ENCODE results near the gene RNH1.
A peak's percentile ranks its signal among the peaks of the same experiment; 100 is the strongest.

RNH1 gene

DNA sequence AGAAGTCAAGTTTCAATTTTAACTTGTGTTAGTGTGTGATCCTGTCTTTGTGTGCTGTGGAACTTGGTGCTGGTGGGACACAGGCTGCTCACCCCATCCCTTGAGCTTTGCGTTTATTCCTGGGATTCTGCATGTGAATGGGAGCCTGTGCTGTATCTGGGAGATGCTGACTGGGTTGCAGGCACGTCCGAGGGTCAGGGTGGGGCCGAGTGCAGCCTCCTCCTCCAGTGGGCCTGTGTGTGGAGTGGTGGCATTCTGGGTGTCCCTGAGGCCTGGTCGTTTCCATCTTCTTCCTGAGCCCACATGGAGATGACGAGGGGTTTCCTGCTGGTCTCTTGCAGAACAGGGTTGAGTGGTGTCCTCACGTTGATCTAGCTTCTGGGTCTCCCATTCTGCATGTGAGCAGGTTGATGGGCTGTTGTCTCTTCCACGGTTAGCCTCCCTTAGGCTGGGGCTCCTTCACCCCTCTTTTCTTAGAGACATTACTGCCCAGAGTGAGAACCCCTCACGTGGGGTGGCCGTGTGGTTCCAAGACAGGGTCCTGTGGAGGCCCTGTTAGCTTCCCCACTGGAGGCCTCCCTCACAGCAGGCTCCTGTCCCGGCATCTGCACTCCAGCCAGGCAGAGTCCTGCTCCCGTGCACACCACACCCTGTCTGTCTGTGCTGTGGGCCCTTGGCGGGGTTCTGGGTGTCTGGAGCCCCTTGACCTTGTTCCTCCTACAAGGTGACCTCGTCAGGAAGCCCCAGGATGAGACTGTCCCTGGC, 52.1 kb downstream of the RNH1 start:
- DNase-seq, result no peak

DNA sequence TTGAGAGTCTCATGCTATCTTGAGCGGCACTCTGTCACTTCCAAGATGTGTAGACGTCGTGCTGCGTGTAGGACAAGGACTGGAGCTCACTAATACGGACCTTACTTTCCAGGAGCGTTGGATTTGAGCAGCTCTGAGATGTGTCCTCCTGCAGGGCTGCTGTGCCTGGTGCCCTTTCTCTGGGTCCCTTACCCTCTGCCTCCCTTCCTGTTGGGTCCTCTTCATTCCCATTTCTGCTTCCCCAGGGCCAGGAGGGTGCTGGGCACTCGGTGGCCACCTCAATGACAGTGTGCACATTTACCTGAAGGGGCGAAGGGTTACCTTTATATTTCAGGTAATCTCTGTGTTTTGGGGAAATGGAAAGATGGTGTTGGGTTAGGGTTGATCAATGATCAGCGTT, 53.0 kb downstream of the RNH1 start:
- no peak for DNase-seq

DNA sequence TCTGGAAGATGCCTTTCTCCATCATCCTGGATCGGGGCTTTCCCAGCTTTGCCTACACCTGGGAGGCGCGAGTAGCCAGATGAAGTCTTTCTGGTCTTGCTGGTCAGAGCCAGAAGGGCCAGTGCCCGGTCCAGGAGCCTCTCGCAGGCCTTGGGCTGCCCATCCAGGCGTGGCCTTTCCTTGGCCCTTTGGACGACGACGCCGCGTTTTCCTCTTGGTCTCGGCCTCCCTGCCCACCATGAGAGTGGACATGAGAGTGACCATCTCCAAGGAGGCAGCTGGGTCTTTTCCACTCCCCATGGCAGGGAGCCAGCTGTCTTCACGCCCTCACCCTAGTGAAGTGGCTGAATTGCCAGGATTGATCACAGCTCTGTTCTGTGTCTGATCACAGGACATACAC, 53.5 kb downstream of the RNH1 start:
- no peak for DNase-seq

DNA sequence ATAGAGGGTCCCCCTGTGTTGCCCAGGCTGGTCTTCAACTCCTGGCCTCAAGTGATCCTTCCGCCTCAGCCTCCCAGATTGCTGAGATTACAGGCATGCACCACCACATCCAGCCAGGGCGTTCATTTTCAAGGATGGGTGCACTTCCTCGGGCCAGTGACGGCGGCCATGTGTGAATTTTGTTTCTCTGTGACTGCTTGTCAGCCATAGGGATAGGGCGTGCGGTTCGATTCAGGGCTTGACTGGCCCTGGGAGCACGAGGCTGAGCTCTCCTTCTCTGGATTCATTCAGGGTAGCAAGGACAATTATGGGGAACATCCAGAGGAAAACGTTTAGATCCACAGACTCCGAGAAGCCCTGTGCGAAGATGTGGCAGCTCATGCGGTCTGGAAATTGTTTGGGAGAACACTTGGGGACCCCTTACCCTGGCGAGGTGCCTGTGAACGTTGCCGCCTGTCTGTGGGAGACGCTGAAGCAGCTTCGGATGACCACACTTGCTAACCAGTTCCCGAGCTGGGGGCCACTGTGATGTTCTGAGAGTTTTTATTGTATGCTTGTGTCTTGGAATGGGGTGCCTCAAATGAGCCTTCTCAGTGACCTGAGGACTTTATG, 54.0 kb downstream of the RNH1 start:
- DNase-seq, result no peak

DNA sequence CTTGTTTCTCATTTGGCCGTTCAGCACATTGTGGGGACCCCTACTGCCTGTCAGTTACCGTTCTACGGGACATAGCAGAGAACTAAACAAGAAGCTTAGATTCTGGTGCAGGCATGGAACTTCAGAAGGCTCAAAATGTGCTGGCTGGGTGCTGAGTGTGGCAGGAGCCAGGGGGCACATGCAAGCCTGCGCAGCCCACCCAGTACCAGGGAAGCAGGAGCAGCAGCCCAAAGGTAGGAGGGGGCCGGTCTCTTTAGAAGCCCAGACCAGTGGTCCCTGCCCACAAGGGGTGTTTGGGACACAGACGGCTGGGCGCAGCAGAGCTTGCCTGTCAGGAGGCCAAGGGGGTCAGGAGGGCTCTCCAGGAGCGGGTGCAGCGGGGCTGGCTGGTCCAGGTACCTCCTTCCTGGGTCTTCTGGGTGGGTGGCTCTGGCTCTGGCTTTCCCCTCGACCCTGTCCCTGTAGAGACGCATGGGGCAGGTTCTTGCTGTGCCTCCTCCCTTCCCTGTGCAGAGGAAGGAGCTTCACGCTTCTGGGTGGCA, 54.8 kb downstream of the RNH1 start:
- DNase-seq, result no peak

- no peak for DNase-seq
Measured at GRCh38 chr11:451738-452137, 55.3 kb downstream of the RNH1 start.

DNA sequence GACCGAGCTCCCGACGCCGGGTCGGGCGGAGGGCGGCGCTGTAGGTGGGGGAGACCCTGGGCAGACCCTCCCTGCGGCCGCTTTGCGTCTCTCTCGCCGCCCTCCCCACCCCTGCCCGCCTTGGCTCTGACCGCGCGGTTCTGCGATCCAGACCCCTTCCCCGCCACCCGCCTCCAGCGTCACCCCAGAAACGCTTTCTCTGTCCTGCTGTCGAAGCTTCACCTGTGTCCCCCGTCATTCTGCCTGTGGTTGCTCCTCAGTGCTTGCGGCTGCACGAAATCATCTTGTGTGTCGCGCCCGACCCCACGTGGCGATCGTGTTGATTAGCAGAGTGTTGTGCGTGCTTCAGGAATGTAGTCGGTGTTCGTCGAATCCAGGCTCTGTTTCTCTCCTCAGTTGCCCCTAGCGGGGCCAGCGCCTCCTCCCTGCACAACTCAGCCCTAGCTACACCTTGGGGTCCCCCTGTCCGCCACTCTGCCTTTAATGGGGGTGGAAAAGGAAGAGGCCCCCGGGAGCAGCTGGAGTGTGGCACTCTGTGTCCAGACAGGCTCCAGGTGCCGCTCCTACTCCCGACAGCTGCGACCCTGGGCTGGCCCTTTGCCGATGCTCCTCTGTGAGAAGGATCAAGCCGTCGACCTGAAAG, 56.1 kb downstream of the RNH1 start:
- peak; percentile 33 to 39 for DNase-seq

DNA sequence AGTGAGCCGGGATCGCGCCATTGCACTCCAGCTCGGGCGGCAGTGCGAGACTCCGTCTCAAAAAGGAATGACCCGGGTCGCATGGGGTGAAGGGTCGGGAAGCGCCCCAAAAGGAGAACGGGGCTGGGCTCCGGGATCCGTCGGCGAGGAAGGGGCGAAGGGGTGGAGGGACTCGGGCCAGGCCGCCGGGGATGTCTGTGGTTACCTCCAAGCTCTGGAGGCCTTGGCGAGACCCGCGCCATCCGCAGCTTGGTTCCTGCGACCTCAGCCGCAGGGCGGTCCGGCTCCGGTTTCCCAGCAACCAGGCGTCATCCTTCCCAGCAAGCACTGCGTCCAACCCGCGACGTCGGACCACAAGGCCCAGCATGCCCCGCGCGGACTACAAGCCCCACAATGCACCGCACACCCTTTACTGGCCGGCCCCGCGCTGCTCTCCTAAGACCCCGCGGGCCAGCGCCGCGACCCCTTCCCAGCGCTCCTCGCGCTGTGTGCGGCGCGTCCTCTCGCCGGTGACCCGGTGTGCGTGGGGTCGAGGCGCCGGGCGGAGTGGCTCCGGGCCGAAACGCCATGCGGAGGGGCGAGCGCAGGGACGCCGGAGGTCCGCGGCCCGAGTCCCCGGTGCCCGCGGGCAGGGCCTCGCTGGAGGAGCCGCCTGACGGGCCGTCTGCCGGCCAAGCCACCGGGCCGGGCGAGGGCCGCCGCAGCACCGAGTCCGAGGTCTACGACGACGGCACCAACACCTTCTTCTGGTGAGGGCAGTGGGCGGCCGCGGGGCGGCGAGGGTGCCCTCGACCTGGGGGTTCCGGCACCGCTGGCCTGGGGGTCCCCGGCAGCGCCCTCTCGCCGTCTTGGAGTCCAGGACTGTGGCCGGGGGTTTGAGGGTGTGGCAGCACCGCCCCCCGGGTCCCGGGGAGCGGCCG, 56.9 kb downstream of the RNH1 start, which contains the start of gene PTDSS2:
TSS of gene PTDSS2 (plus strand) at position 391 of the 920 bp plus-strand sequence. CDS start at position 568, 177 bp downstream.
- peak; percentile 88 to 93 for DNase-seq

- DNase-seq, result peak; percentile 97 to 98
Measured at GRCh38 chr11:447923-448731, 58.9 kb downstream of the RNH1 start.

- DNase-seq, result peak; percentile 66 to 76
Measured at GRCh38 chr11:446891-447290, 60.2 kb downstream of the RNH1 start.

DNA sequence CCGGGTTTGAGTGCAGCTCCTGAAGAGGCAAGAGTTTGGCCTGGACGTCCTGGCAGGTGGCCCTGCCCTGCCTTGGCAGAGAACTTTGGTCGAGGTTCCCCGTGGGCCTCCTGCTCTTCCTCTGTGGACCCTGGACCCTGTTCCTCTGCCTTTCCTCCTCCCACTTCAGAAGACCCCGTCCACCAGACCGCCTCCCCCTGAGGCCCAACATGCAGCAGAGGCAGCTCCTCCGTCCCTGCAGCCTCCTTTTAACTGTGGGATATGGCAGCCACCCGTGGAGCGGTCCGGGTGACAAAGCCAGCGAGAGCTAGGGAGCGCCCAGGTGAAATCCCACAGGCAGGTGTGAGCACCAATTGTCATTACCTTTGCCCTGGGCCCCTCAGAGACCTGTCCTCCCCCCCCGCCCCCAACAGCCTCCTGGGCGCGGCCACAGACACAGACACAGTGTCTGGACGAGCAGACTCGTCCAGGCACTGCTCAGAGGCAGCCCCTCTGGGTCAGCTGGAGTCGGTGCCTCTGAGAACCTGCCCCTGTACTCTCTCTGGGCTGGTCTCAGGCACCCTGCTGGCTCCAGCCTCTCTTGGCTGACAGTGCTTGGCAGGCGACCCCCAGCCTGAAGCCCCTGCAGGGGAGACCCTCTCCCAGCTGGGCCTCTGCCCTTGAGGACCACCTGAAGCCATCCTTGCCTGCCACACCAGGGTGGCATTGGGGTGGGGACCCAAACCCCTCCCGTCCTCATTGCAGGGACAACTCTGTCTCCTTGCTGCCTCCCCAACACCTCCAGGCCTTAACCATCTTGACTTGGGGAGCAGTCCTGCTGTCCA, 61.1 kb downstream of the RNH1 start:
- DNase-seq, result peak; percentile 24 to 26
